Activated naive CD4-positive, alpha-beta T cell (primary cell): ENCODE results near the gene WWOX.

Experiments
- DNase-seq, 4 experiments: peaks; one replicate each; lab custom pipeline; 2025; lab: John Stamatoyannopoulos, UW

WWOX gene

DNA sequence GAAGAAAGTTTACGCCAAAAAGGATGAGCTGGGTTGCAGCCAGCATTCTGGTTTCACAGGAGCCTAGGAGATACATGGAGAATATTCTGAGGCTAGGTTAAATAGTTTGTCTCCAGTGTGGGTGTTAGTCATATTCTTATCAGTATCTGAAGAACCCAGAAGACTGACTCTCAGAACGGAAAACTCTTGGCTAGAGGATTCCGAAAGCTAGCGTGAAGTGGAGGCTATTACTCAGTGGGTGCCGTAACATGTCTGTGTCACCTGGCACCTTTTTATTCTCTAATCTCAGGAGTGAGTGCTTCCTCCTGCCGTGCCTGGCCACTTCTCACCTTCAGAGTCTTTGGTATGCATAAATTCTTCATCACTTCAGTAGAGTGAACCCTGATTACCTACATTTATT is 199.5 kb downstream of the WWOX start:
- DNase-seq = no peak

DNA sequence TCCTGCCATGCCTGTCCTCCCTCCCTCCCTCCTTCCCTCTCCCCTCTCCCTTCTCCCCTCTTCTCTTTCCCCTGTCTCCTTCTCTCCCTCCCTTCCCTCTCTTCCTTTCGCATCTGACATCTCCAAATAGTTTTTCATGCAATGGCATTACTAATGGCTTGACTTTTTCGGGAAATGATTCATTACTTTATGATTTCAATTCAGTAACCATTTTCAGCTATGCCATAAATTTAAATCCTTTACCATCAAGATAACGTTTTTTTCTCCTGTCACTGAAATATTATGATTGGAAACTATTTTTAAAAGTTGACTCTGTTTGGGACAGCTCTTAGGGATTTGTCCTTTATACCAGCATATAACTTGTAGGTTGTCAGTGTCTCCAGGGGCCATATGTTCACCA is 201.0 kb downstream of the WWOX start:
- no peak for DNase-seq

DNA sequence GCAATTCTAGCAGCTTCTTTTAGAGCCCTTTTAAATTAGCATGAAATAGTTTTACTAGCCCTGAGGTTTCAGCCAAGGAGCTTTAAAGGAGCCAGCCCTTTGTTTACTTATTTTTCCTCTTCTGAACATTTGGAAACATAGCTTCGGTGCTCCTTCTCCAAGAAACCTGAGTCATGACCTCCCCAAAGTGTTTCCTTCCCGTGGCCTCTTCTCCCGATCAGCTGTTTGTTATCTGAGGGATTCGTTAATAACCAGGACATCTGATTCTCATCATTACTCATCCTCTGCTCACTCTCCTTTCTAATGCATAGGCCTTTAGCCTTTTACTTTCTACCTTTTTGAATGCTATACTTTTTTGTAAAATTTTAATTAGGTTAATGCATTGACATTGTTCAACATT is 204.5 kb downstream of the WWOX start:
- no peak for DNase-seq

DNA sequence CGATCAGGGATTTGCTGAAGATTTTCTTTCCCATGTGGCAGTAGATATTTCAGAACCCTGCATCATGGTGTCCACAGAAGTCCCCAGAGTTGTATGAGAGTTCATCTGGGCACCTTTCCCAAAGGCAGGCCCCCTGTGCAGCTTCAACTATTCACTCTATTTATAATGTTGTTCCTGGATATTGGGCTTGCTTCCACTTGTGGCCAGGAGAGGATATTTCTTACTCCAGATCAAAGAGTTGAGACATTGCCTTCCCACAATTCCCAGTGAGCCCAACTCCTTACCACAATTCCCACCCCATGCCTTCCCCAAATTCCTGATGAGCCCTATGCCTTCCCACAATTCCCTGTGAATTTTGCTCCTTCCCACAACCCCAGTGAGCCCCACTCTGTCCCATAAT is 206.9 kb downstream of the WWOX start:
- no peak for DNase-seq

GRCh38 chr16:78307824-78308528 is 208.5 kb downstream of the WWOX start:
- DNase-seq = no peak

GRCh38 chr16:78309763-78310162 is 210.3 kb downstream of the WWOX start:
- DNase-seq = no peak

DNA sequence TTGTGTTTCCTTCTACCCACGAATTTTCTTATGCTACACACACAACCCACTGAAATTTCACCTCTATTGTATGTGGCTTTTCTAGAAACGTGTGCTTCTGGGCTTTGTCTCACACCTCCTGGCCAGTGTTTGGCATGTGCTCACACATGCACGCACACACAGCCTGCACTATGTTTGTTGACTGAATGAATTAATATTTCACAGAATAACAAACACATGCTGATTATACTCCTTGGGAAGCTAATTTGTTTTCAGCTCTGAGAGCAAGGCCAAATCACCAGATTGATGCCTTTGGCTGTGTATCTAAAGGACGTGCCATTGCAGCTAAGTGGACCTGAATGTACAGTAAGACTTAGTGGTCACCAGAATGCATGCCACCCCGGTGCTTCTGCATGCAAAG is 210.7 kb downstream of the WWOX start:
- DNase-seq = no peak

- no peak for DNase-seq
These were observed 211.6 kb downstream of the WWOX start for GRCh38 chr16:78310990-78311561.

DNA sequence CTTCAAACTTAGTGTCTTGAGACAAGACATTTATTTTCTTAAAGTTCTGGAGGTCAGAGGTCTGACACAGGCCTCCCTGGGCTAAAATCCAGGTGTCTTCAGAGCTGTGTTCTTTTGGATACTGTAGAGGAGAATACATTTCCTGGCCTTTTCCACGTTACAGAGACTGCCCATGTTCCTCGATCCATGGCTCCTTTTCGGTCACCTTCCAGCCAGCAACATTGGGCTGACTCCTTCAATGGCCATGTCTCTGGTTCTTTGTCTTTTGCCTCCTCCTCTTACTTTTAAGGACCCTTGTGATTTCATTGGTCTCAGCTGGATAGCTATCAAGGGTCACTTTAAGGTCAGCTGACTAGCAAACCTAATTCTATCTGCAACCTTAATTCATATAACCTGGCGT is 212.4 kb downstream of the WWOX start:
- no peak for DNase-seq

- no peak for DNase-seq
These were observed 218.2 kb downstream of the WWOX start for GRCh38 chr16:78317564-78318240.

DNA sequence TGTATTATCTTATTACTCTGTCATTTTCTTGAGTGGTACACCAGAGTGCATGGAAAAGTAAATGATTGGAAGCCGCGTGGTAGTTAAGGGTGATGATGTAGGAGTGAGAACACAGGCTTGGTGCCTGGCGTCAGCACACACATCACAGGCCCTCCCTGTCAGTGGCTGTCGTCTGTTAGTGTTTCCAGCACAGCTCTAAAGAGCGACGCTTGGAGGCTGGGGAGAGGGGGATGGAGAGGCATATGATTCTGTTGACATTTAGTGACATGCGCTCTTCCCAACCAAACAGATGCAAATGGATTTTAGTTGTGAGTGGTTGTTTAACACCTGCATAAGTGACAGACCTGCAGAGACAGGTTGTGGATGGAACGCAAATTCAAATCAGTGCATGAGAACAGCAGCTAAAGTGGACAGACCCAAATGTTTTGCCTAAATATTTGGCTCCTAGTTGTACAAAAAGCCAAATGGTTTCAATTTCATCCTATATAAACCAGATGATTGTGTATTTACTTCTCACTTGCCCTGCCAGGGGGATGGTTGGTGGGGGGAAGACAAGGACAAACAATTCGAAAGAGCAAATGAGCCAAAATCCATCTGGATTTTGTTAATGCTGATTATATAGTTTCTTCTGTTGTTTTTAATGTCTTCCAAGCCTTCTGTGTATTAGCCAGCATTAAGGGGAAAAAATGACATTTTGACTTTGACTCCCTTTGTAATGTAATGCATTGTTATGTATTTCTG is 222.3 kb downstream of the WWOX start:
- DNase-seq = no peak

DNA sequence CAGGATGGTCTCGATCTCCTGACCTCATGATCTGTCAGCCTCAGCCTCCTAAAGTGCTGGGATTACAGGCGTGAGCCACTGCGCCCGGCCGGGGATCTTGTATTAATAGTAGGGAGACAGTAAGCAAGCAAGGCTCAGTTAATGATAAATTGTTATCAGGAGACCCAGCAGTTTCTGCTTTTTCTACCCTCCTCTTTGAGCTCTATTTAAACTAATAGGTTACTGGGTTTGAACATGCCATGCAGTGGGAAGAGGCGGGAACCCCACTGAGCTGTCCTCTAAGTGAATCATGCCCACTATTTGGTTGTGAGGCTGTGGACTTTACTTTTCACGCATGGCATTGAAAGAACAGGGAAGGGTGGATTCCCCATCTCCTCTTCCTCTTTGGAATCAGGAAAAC is 223.9 kb downstream of the WWOX start:
- no peak for DNase-seq

- DNase-seq = no peak
These were observed 225.3 kb downstream of the WWOX start for GRCh38 chr16:78324649-78325285.

DNA sequence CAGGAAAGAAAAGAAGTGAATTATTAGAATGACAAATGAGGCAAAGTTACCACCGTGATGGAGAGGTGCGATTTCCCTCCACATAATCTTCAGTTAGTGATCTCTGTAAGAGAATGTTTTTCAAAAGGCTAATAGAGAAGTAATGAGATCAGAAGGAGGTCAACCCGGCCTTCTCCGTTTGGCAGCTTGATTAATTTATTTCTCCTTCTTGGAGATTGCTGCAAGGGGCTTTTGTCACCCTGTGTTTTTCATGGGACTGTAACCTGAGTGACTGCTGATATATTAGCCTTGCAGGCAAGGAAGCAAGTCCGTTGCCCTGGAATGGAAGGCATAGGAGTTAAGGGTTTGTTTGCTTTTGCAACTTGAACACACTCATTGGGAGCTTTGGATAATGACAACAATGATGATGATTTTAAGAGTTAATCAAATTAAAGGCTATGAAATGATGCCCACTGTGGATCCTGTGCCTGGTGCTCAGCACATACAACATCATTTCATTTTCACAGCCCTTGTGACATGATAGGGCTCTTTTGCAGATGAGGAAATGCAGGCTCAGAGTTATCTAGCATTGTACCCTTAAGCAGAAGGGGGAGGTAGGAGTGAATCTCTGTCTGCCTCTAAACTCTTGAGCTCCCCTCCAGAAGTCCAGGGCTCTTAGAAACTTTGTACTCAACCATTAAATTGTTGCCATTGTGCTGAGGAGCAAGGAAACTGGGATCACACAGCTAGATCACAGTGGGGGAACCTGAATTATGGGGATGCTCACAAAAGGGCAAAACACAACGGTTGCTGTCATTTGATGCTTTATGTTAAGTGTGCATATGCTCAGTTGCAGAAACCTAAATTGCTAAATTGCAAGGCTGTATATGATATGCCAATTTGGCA is 226.3 kb downstream of the WWOX start:
- DNase-seq = no peak

DNA sequence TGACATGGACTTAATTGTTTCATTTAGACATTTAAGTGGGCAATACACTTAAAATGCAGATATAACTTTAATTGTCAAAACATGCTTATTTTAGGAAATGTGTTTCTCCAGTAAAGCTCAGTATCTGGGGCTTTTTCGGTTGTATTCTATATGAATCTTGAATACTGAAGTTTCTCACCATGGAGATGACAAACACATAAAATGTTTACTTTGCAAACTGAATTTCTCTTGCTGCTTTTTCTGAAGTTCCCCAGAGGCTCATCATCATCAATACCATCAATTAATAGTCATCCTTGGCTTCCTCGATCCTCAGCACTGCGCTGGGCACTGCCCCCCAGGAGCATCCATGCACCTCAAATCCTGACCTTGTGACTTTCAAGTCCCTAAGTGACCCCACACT is 227.3 kb downstream of the WWOX start:
- no peak for DNase-seq

DNA sequence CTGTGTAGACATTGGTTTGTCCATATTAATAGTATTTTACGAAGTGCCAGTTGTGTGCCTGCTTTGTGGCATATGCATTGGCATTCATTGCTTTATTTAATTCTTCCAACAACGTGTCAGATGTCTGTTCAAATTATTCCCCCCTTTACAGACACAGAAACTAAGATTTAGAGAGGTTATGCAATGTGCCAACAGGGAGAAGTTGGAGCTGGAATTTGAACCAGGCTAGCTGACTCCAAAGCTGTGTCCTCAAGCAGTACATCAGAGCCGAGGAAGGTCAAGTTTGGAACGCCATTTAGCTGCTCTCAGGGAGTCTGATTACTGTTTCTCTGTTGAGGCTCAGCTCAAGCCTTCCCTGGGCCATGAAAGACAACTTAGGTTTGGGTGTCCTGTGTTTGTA is 232.3 kb downstream of the WWOX start:
- DNase-seq = no peak

DNA sequence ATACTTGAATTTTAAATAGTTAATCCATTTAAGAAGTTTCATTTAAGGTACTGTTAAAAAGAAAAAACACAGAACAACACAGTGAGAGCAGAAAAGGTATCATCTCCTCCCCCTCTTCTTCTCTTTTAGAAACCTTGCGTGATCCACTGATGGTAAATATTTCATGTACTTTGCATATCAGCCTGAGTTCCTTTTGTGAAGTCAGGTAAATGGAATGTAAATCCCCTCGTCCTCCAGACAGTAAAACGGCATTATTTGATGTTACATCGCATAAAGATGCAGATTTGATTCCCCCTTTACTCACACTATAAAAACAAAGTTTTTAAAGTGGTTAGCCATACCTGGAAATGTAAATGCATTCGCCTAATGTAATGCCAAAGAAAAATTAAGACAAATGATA is 234.4 kb downstream of the WWOX start:
- no peak for DNase-seq

DNA sequence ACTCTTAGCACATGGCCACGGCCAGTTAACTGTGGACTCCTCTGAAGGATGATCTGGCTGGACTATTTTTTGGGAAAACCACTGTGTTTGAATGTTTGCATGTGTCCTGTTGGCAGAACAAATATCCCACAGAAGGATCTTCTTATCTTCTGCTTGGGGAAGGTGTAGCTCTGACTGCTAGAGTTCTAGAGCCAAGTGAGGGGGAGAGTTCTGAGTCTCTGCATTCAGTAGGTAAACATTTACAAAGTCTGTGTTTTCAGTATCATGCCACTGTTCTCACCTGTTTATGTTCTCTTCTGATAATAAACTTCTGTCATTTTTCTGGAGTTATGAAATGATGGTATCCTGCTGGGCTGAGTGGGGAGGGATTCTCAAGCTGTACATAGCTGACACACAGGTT is 241.1 kb downstream of the WWOX start:
- no peak for DNase-seq

DNA sequence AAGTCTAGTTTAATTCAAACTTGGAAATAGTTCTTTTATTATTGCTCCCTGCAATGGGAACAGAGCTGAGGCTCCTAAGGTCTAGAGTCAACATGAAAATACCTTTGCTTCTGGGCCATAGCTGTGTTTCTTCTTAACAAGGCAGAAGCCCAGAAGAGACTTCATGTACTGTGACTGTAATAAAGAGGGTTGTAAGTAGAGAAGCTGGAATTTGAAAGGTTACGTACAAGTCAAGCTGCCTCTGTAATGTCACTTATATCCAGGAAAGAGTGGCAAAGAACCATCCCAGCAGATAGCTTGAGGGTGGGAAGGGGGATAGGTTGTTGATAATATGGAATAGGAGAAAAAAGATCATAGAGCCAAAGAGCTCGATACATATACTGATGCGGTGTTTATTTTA is 248.6 kb downstream of the WWOX start:
- no peak for DNase-seq

- no peak for DNase-seq
These were observed 249.4 kb downstream of the WWOX start for GRCh38 chr16:78348886-78349285.

GRCh38 chr16:78352184-78352583 is 252.7 kb downstream of the WWOX start:
- DNase-seq = no peak
